Stomach (tissue), 9 donors: ENCODE results near the gene GALNT17. TPM values are rescaled to one million over a fixed set of nuclear protein-coding genes. Genes with fewer than 3 reads are reported as not detected.

ENCODE experiments used
- DNase-seq, 2 donors: peaks; one replicate each; pipeline versions ENCODE4 v3.0.0 to v3.0.0-alpha.2; 2013 to 2019
- H3K27ac ChIP-seq, 5 donors: fragments of 200-600 bp in 4 of 5; sonication (generic) in 4 of 5; one replicate each; pipeline ENCODE4 v1.5.1; 2013 to 2019; ENCODE audit warnings: mild to moderate bottlenecking in 1 of 5, moderate library complexity in 1 of 5
- H3K27me3 ChIP-seq, 3 donors: fragments of 200-600 bp; sonication (generic); one replicate each; pipeline ENCODE4 v1.5.1; 2017 to 2019; ENCODE audit warnings: mixed run types in 1 of 3
- H3K36me3 ChIP-seq, 4 donors: fragments of 200-600 bp; sonication (generic); 1 replicate in 3 of 4; 2 replicates in 1 of 4; pipeline ENCODE4 v1.5.1; 2016 to 2019
- H3K4me1 ChIP-seq, 4 donors: fragments of 200-600 bp; sonication (generic); one replicate each; pipeline ENCODE4 v1.5.1; 2016 to 2019
- H3K4me3 ChIP-seq, 4 donors: fragments of 200-600 bp; sonication (generic) in 3 of 4; one replicate each; pipeline ENCODE4 v1.5.1; 2016 to 2019; ENCODE audit warnings: mild to moderate bottlenecking in 1 of 4
- H3K9me3 ChIP-seq, 4 donors: fragments of 200-600 bp; sonication (generic); one replicate each; pipeline ENCODE4 v1.5.1; 2016 to 2019
- CTCF ChIP-seq, 7 experiments: fragments of 450-650 bp in 4 of 7; fragments of 200-600 bp in 3 of 7; sonication (generic) in 3 of 7; IDR thresholded peaks; one replicate each; pipeline ENCODE4 v1.5.1; 2016 to 2019; ENCODE audit warnings: antibody characterized with exemption in 7 of 7, control low read depth in 2 of 7, mild to moderate bottlenecking in 1 of 7
- EP300 ChIP-seq: sonication (generic); formaldehyde crosslinking; IDR thresholded peaks from one replicate; pipeline ENCODE4 v1.6.1; 2017; ENCODE audit warnings: antibody characterized with exemption
- POLR2A ChIP-seq, 4 donors: fragments of 450-650 bp; IDR thresholded peaks; one replicate each; pipeline ENCODE4 v1.6.1; 2016; ENCODE audit warnings: antibody characterized with exemption in 4 of 4, control low read depth in 2 of 4, mild to moderate bottlenecking in 1 of 4, moderate library complexity in 1 of 4
- POLR2AphosphoS5 ChIP-seq, 3 donors: sonication (generic); formaldehyde crosslinking; IDR thresholded peaks; one replicate each; pipeline ENCODE4 v1.6.1; 2016; ENCODE audit warnings: antibody characterized with exemption in 3 of 3
- WGBS, 5 donors: extraction: QIAGEN DNeasy Blood & Tissue Kit in 3 of 5; methylation state at CpG; one replicate each; pipeline versions ENCODE4 v1.1.5 to v1.1.7; 2013 to 2018; 5-methylcytosine and 5-hydroxymethylcytosine counted together
- intact Hi-C: fragments of 100-400 bp; cut with DNase I; formaldehyde crosslinking; loops from one replicate; pipeline ENCODE4 v1.15.1; 2023; ENCODE audit warnings: low total_unique reads
- polyA plus RNA-seq, 3 donors: library from polyadenylated mRNA; stranded (reverse); fragments of 200-250 nt; gene quantifications; one replicate each; pipeline ENCODE4 v1.2.3, GENCODE V29; 2013
- total RNA-seq, 5 donors: library from RNA; depleted of rRNA; stranded (reverse); fragments of >200 nt; gene quantifications; one replicate each; pipeline versions ENCODE4 v1.1.0 to v1.2.3, GENCODE V29; 2014 to 2016
- donor health status: healthy with polysubstance abuse.
- donor health status: Bipolar disorder and iron deficiency.
- donor health status: healthy.

Gene GALNT17
- total and polyA plus RNA-seq, 8 donors = 0.76 to 12.5 (median 1.6) TPM; not detected in 1

GRCh38 chr7:71266912-71267311 lies 135.0 kb downstream of the GALNT17 start:
- Histone ChIP-seq H3K9me3 (peaks cover 3 to 49% (median 26%) of the 10 kb centered on the region in 4 donors), H3K27ac (no peak overlapping the region), H3K27me3 (no peaks in the 10 kb centered on the region), H3K36me3 (no peaks in the 10 kb centered on the region), H3K4me1 (peaks cover 0 to 10% (median 0%) of the 10 kb centered on the region in 4 donors), H3K4me3 (no peak overlapping the region)
- intact Hi-C loops = no loop called here
- no peak for TF ChIP-seq CTCF (IDR thresholded peaks at IDR 0.05)
- TF ChIP-seq EP300 = no peak
- TF ChIP-seq POLR2AphosphoS5 (IDR thresholded peaks at IDR 0.05) = no peak
- TF ChIP-seq POLR2A (IDR thresholded peaks at IDR 0.05) = no peak
- no peak for DNase-seq
- 63 to 68% (median 67%) methylated on average over 7 of the region's 7 CpGs for WGBS, 5 donors

- Histone ChIP-seq H3K9me3 (peaks cover 3 to 54% (median 32%) of the 10 kb centered on the region in 4 donors), H3K36me3 (no peaks in the 10 kb centered on the region), H3K4me3 (no peak overlapping the region), H3K27ac (no peak overlapping the region), H3K27me3 (no peaks in the 10 kb centered on the region), H3K4me1 (peaks cover 0 to 10% (median 0%) of the 10 kb centered on the region in 4 donors)
- TF ChIP-seq CTCF (IDR thresholded peaks at IDR 0.05) (no peak), EP300 (no peak), POLR2A (IDR thresholded peaks at IDR 0.05) (no peak), POLR2AphosphoS5 (IDR thresholded peaks at IDR 0.05) (no peak)
- 42 to 62% (median 52%) methylated on average over 5 of the region's 5 CpGs for WGBS, 5 donors
- intact Hi-C loops = no loop called here
- no peak for DNase-seq
These were observed 136.0 kb downstream of the GALNT17 start for GRCh38 chr7:71267734-71268469.

GRCh38 chr7:71270558-71270957 lies 138.6 kb downstream of the GALNT17 start:
- no peak overlapping the region for H3K27ac ChIP-seq
- H3K4me1 ChIP-seq = peaks cover 0 to 13% (median 2%) of the 10 kb centered on the region in 4 donors
- peaks cover under 1 to 38% (median 24%) of the 10 kb centered on the region in 4 donors for H3K9me3 ChIP-seq
- WGBS, 5 donors = 18 to 39% (median 35%) methylated on average over 2 of the region's 2 CpGs
- intact Hi-C loops = no loop called here
- H3K36me3 ChIP-seq = no peaks in the 10 kb centered on the region
- no peak overlapping the region for H3K4me3 ChIP-seq
- DNase-seq = no peak
- H3K27me3 ChIP-seq = no peaks in the 10 kb centered on the region
- TF ChIP-seq EP300 (no peak), POLR2AphosphoS5 (IDR thresholded peaks at IDR 0.05) (no peak), POLR2A (IDR thresholded peaks at IDR 0.05) (no peak), CTCF (IDR thresholded peaks at IDR 0.05) (no peak)

- H3K4me3 ChIP-seq = no peak overlapping the region
- H3K27ac ChIP-seq = no peak overlapping the region
- no peak for DNase-seq
- no peak for TF ChIP-seq POLR2A (IDR thresholded peaks at IDR 0.05)
- no peak for TF ChIP-seq POLR2AphosphoS5 (IDR thresholded peaks at IDR 0.05)
- no peak for TF ChIP-seq CTCF (IDR thresholded peaks at IDR 0.05)
- TF ChIP-seq EP300 = no peak
- H3K9me3 ChIP-seq = peaks cover 0 to 38% (median 21%) of the 10 kb centered on the region in 4 donors
- H3K27me3 ChIP-seq = no peaks in the 10 kb centered on the region
- H3K36me3 ChIP-seq = no peaks in the 10 kb centered on the region
- H3K4me1 ChIP-seq = peaks cover 0 to 13% (median 2%) of the 10 kb centered on the region in 4 donors
- intact Hi-C loops = no loop called here
- 52 to 60% (median 59%) methylated on average over 8 of the region's 8 CpGs for WGBS, 5 donors
These were observed 139.3 kb downstream of the GALNT17 start for GRCh38 chr7:71271203-71271602.
